Choroid plexus epithelial cell (primary cell): ENCODE data around the gene TIMM13.
"Not testable (repeated sequence)": the region's sequence is repeated elsewhere in the genome, so short reads cannot be mapped to it uniquely, and the experiment has no call there.

ENCODE experiments used
- DNase-seq: peaks from one replicate; pipeline ENCODE4 v3.0.0-alpha.2; 2010; ENCODE audit warnings: low read depth
- H3K4me3 ChIP-seq: 2 replicates; pipeline ENCODE4 v1.5.1; 2011; ENCODE audit warnings: low read depth, mild to moderate bottlenecking, control low read depth, low read length, moderate library complexity
- TF ChIP-seq, protein P1 (sequence below): conservative IDR thresholded peaks from 2 replicates; pipeline ENCODE4 v1.5.1; 2011; ENCODE audit warnings: low read depth, mild to moderate bottlenecking, control low read depth, inconsistent platforms, low read length, moderate library complexity

The TIMM13 gene

DNA sequence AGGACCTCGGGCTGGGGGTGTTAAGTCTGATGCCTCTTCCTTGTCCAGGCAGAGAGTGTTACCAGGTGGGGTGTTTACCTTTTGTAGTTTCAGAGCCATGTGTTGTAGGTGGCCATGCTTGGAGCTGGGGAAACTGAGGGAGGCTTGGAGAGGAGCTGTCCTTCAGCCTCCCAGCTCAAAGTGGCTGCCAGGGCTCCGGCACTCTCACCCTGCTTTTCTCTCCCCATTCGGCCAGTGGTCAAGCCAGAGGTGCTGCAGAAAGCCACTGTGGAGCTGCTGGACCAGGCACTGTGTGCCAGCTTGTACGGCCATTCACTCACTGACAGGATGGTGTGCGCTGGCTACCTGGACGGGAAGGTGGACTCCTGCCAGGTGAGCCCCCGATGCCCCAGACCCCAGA is 17.4 kb downstream of the TIMM13 start:
- no peak overlapping the region for H3K4me3 ChIP-seq
- DNase-seq, result no peak
- TF ChIP-seq, protein P1, sequence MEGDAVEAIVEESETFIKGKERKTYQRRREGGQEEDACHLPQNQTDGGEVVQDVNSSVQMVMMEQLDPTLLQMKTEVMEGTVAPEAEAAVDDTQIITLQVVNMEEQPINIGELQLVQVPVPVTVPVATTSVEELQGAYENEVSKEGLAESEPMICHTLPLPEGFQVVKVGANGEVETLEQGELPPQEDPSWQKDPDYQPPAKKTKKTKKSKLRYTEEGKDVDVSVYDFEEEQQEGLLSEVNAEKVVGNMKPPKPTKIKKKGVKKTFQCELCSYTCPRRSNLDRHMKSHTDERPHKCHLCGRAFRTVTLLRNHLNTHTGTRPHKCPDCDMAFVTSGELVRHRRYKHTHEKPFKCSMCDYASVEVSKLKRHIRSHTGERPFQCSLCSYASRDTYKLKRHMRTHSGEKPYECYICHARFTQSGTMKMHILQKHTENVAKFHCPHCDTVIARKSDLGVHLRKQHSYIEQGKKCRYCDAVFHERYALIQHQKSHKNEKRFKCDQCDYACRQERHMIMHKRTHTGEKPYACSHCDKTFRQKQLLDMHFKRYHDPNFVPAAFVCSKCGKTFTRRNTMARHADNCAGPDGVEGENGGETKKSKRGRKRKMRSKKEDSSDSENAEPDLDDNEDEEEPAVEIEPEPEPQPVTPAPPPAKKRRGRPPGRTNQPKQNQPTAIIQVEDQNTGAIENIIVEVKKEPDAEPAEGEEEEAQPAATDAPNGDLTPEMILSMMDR, result no peak

DNA sequence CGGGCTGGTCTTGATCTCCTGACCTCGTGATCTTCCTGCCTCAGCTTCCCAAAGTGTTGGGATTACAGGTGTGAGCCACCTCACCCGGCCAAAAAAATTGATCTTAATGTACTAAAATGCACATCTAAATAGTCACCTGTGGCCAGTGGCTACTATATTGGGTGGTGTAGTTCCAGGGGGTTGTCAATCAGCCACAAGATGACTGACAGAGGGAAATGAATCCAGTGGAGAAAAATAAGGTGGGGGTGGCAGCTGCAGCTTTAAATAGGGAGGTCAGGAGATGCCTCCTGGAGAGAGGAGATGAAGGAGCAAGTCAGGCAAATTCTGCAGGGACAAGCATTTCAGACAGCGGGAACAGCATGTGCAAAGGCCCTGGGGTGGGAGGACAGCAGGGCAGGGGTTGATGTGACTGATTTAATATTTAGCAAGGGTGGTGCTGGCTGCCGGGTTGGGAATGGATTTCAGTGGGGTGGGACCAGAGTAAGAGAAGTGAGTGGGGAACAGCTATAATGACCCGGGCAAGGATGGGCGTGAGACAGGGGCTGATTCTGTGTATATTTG is 18.0 kb downstream of the TIMM13 start:
- TF ChIP-seq, protein P1, result no peak
- no peak for DNase-seq
- H3K4me3 ChIP-seq, result no peak overlapping the region

DNA sequence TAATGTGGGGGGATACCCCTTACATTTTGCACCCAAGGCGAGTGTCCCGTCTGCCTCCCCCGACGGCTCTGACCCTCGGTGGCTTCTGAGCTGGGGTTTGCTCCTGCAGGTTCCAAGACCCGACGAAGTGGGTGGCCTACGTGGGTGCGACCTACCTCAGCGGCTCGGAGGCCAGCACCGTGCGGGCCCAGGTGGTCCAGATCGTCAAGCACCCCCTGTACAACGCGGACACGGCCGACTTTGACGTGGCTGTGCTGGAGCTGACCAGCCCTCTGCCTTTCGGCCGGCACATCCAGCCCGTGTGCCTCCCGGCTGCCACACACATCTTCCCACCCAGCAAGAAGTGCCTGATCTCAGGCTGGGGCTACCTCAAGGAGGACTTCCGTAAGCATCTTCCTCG is 19.1 kb downstream of the TIMM13 start:
- H3K4me3 ChIP-seq, result no peak overlapping the region
- no peak for DNase-seq
- TF ChIP-seq, protein P1, result no peak

DNA sequence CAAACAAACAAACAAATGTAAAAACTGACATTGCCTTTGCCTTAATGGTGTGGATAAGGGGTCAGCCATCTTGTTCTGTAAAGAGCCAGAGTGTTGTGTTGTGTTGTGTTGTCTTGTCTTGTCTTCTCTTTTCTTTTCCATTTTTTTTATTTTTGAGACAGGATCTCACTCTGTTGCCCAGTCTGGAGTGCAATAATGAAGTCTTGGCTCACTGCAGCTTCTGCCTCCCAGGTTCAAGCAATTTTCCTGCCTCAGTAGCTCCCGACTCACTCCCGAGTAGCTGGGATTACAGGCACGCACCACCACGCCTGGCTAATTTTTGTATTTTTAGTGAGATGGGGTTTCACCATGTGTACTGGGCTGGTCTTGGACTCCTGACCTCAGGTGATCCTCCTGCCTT is 27.8 kb downstream of the TIMM13 start:
- no peak overlapping the region for H3K4me3 ChIP-seq
- DNase-seq, result no peak
- TF ChIP-seq, protein P1, result no peak

DNA sequence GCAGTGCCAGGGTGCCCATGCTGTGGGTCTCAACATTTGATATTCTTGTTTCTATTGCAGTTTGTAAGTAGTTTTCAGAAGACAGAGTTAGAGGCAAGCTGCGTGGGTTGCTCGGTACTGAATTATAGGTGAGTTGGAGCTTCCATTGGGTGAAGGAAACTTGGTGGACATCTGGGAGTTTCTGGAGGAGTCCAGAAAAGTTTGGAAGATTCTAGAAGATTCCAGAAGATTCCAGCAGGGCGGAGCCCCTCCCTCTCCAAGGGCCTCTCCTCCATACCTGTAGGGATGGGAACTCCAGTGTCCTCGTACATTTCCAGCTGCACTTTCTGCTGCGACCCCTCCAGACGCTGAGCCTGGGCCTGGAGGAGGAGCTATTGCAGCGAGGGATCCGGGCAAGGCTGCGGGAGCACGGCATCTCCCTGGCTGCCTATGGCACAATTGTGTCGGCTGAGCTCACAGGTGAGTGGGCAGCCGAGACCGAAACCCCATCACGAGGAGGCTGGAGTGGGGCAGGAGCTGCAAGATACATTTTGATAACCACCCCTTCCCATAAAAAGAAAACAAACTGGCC is 28.6 kb downstream of the TIMM13 start:
- TF ChIP-seq, protein P1, result no peak
- no peak for DNase-seq
- no peak overlapping the region for H3K4me3 ChIP-seq

DNA sequence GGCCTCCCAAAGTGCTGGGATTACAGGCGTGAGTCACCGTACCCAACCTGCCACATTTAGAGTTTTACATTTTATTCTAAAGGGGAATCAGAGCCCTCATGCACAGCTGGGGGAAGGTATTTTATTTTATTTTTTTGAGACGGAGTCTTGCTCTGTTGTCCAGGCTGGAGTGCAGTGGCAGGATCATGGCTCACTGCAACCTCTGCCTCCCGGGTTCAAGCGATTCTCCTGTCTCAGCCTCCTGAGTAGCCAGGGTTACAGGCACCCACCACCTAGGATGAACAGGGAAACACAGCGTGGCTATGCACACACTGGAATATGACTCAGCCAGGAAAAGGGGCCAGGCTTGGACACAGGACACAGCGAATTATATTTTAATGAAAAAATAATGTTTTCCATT is 30.2 kb downstream of the TIMM13 start:
- not testable (repeated sequence) for DNase-seq, H3K4me3 ChIP-seq

DNA sequence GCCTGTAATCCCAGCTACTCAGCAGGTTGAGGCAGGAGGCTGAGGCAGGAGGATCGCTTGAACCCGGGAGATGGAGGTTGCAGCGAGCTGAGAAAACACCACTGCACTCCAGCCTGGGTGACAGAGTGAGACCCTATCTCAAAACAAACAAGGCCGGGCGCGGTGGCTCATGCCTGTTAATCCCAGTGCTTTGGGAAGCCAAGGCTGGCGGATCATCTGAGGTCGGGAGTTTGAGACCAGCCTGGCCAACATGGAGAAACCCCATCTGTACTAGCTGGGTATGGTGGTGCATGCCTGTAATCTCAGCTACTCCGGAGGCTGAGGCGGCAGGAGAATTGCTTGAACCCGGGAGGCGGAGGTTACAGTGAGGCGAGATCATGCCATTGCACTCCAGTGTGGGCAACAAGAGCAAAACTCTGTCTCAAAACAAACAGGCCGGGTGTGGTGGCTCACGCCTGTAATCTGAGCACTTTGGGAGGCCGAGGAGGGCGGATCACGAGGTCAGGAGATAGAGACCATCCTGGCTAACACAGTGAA is 32.0 kb downstream of the TIMM13 start:
- not testable (repeated sequence) for H3K4me3 ChIP-seq, DNase-seq
